ENCODE measurements around the gene FNDC3B.

Gene FNDC3B

DNA sequence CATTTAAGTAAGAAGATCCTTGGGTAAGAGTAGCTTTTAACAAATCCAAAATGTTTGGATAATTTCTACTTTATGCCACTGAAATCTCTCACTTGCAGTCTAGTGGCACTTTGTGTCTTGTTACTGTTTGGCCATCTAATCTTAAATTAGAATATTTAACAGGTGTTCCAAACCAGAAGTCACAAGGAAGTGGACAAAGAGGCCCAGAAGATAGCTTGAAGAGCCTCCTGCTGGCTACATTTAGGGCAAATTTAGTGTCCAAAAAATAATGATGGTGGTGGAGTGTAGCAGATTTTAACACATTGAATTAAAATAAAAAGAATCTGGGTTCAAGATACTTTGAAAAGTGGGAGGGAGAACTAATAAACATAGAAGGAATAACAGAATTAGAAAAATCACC is 236.7 kb downstream of the FNDC3B start:
- FAIRE-seq, result no peak

DNA sequence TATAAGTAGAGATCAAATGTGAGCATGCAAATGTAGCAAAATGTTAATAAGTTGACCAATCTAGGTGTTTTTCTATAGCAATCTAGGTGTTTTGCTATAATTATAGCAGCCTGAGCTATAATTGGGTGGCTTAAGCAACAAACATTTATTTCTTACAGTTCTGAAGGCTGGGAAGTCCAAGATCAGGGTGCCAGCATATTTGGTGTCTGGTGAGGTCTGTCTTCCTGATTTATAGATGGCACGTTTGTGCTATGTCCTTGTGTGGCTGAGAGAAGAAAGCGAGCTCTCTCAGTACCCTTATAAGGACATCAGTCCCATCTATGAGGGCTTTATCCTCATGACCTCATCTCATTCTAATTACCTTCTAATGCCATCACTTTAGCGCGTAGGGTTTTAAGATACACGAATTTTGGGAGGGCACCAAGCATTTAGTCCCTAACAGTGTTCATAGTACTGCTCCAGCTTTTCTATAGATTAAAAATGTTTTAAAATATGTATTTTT is 237.8 kb downstream of the FNDC3B start:
- FAIRE-seq, result no peak

- no peak for FAIRE-seq
Observed at GRCh38 chr3:172279191-172279640, 239.8 kb downstream of the FNDC3B start.

DNA sequence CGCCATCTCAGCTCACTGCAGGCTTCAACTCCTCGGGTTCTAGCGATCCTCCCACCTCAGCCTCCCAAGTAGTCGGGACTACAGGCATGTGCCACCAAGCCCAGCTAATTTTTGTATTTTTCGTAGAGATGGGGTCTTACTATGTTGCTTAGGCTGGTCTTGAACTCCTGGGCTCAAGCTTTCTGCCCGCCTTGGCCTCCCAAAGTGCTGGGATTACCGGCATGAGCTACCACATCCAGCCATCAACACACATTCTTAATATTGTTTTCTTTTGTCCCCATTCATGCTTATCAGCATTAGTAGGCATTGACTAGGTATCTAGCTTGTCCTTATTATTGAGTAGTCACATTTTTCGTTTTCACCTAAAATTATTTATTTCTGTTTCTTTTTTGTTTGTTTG is 240.6 kb downstream of the FNDC3B start:
- FAIRE-seq, result no peak

DNA sequence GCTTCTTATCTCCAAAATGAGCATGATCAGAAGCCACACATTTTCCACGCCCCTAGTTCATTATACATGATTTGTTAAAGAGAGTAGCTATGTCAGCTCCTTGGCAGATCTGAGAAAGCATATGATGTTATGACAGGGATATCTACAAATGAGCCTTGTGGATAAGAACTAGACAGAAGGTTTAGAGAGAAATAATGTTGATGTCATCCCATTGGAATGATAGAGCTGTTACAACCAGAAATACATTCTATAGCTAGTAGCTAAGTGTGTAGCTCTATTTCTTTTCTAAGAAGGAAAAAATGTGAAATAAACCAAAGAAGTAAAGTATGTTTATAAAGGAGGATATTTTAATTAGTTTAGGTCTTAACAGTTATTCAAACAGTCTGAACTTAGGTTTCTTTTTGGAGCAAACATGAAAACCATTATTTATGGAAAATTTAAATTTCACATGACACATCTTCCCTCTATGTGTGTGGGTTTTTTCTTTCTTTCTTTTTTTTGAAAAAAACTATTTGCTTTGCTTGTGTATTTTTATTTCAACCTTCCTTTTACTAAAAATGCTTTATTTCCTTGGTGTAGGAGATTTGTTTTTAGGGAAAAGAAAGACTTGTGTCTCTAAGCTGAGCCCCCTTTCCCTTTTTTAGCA is 241.2 kb downstream of the FNDC3B start:
- FAIRE-seq, result no peak

- no peak for FAIRE-seq
Observed at GRCh38 chr3:172281884-172282283, 242.5 kb downstream of the FNDC3B start.

DNA sequence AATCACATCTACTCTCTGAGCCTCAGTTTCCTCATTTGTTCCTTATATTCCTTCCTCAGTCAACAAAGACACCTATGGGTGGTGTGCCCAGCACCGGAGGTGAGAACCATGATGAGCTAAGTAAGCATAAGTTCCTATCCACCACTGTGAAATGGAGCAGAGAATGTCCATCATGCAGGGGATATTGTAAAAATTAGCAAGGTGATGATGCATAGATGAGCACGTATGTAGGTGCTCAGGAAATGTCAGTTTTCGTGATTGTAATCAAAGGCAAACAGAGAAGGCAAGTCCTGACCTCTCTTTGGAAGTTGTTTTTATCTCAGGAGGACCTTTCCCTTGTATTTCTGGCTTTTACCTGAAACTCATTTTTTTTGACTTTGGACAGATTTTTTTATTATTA is 243.5 kb downstream of the FNDC3B start:
- FAIRE-seq, result no peak

DNA sequence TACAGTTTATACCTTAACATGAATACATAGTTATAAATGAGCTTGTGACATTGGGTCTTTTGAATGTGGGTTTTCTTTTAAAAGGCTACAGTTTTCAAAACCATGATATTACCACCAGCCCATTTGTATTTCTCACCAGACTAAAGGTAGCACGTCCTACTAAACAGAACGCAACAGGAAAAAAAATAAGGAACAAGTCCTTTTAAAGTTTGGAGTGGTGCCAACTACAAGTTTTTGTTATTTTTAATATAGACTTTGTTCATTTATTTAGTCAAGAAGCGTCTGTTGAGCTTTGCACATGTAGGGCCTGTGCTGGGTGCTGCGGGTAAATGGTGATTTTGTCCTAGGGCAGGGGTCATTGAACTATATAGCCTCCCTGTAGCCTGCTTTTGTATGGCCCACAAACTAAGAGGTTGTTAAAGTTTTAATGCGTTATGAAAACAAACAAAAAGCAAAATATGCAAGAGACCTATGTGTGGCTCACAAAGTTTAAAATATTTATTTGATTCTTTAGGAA is 244.5 kb downstream of the FNDC3B start:
- FAIRE-seq, result no peak

- no peak for FAIRE-seq
Observed at GRCh38 chr3:172285844-172286243, 246.5 kb downstream of the FNDC3B start.

- no peak for FAIRE-seq
Observed at GRCh38 chr3:172286548-172287148, 247.3 kb downstream of the FNDC3B start.

GRCh38 chr3:172287937-172288477 is 248.6 kb downstream of the FNDC3B start:
- no peak for FAIRE-seq

DNA sequence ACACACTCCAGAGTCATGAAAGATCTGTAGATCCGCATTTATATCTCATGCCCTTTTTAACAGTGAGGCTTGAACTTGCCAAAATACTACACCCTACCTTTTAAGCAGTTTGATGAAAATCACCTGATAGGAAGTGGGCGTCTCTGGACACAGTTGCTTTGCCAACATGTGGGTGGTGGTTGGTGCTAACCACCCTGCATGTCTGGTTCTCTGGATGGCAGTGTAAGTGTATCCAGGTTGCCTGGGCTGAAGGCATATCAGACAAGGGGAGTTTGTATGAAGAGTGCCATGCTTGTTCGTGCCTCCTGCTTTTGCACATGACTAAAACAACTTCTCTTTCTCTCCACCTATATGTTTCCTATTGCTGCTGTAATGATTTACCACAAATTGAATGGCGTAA is 249.3 kb downstream of the FNDC3B start:
- no peak for FAIRE-seq

DNA sequence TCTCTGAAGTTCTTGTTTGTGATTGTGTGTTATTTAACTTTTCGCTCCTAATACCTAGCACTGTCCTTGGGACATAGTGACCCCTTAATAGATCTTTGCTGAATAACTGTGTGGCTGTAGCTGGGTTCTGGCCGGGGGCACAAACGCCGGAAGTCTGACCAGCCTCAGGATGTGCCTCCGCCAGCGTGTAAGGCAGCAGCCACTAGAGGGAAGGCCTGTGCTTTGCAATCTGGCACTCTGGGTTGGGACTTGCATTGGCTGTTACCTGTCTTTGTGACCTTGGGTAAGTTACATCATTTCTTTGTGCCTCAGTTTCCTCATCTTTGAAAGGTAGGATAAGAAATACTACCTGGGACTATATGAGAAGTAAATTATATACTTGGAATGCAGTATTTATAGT is 250.2 kb downstream of the FNDC3B start:
- FAIRE-seq, result no peak

DNA sequence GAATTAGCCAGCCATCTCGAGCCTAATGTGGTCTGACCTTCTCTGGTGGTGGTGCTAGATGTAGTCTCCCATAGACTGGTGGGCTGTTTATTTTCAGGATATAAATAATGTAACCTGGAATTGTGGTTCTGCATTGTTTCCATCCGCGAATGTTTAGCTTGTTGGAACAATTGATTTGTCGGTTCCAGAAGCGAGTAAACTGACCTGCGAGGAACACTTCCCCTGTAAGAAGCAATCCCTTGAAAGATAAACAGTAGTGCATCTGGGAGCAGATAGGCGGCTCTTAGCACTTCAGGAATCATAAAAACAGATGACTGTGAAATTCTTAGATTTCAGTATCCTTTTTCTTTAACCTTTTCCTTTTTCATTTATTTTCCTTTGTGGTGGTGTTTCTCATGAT is 251.1 kb downstream of the FNDC3B start:
- FAIRE-seq, result no peak

DNA sequence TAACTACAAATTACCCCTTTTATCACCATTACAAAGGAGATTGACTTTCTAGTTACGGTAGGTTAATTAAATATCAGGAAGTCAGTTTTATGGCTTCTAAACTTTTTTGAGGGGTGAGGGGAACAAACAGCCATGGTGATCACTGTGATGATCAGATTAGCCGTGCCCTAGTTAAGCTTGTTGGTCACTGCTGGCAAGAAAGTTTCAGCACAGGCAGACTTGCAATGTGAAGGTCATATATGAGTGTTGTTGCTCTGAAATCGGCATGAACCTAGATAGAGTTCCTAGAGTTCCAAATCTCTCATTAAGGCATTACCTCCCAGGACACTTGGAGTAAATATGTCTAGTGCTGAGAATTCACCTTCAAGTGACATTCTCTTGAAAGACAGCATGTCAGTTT is 252.3 kb downstream of the FNDC3B start:
- FAIRE-seq, result no peak

- no peak for FAIRE-seq
Observed at GRCh38 chr3:172292422-172292821, 253.0 kb downstream of the FNDC3B start.

DNA sequence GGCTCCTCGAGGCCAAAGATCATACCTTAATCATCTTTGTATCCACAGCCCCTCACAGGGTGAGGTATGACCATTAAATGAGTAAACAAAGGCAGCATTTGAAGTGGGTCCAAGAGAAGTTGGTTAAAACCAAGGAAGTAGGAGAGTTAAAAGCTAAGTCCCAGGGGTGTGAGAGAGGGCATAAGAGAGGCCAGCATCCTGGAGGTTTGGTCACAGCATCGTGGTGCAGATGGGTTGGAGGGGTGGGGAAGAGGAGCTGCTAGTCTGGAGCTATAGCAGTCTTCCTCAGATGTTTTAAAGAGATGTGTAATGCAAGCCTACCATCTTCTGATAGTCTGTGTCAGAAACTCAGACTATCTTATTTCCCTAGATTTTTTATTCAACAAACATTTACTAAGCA is 253.7 kb downstream of the FNDC3B start:
- FAIRE-seq, result no peak

DNA sequence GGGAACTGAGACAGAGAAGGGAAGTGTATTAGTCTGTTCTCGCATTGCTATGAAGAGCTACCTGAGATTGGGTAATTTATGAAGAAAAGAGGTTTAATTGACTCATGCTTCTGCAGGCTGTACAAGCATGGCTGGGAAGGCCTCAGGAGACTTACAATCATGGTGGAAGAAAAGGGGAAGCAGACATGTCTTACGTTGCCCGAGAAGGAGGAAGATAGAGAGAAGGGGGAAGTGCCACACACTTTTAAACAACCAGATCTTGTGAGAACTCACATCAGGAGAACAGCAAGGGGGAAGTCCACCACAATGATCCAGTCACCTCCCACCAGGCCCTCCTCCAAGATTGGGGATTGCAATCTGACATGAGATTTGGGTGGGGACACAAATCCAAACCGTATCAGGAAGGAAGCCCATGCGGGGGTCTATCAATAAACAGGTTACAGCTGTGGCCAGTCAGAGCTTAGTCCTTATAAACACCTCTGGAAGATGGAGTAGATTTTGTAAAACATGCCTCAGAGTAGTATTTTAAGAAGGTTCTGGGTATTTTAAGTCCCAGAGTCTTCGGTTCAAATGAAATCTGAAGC is 254.9 kb downstream of the FNDC3B start:
- no peak for FAIRE-seq

GRCh38 chr3:172296248-172296974 is 257.0 kb downstream of the FNDC3B start:
- no peak for FAIRE-seq

GRCh38 chr3:172296975-172297332 is 257.6 kb downstream of the FNDC3B start:
- FAIRE-seq, result no peak

GRCh38 chr3:172298247-172298646 is 258.9 kb downstream of the FNDC3B start:
- FAIRE-seq, result no peak

GRCh38 chr3:172300187-172300586 is 260.8 kb downstream of the FNDC3B start:
- FAIRE-seq, result no peak

DNA sequence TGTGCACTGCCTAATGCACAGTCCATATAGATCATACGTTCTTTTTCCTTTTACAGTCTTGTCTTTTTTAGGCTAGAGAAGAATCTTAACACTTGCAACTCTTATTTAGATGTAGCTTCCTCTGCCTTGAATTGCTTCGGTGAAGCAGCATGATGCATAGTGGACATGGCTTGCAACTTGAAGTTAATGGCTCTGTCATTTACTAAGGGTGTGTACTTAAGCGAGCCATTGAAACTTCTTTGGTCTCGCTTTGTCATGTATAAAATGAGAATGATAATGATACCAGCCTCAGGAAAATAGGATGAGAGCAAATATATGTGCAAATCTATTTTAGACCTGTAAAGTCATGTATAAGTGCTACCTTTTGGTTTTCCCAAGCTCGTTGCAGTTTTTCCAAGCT is 261.5 kb downstream of the FNDC3B start:
- no peak for FAIRE-seq

Data from TTC549 (cell line).